HG03439 (cell line): ENCODE results near the gene USP25.

Source experiments
- ATAC-seq: cut with Tn5 transposase; IDR thresholded peaks from one replicate; pipeline ENCODE4 v1.9.1; 2021; ENCODE audit warnings: mild to moderate bottlenecking, moderate library complexity; ENCODE audit not compliant: unreplicated experiment

USP25 gene

GRCh38 chr21:15848634-15849560 lies 119.1 kb downstream of the USP25 start:
- no peak for ATAC-seq

- ATAC-seq = no peak
These were observed 120.1 kb downstream of the USP25 start for GRCh38 chr21:15849927-15850326.

GRCh38 chr21:15850645-15851044 lies 120.9 kb downstream of the USP25 start:
- no peak for ATAC-seq

- no peak for ATAC-seq
These were observed 122.4 kb downstream of the USP25 start for GRCh38 chr21:15852146-15852545.

- no peak for ATAC-seq
These were observed 123.3 kb downstream of the USP25 start for GRCh38 chr21:15853126-15853525.

- no peak for ATAC-seq
These were observed 127.0 kb downstream of the USP25 start for GRCh38 chr21:15856813-15857212.

- ATAC-seq = no peak
These were observed 128.0 kb downstream of the USP25 start for GRCh38 chr21:15857740-15858139.

- no peak for ATAC-seq
These were observed 130.8 kb downstream of the USP25 start for GRCh38 chr21:15860541-15860940.

- ATAC-seq = no peak
These were observed 139.2 kb downstream of the USP25 start for GRCh38 chr21:15868940-15869339.

GRCh38 chr21:15870819-15871218 lies 141.0 kb downstream of the USP25 start:
- no peak for ATAC-seq

- no peak for ATAC-seq
These were observed 142.5 kb downstream of the USP25 start for GRCh38 chr21:15872236-15872635.

GRCh38 chr21:15874615-15875014 lies 144.8 kb downstream of the USP25 start:
- ATAC-seq = no peak

GRCh38 chr21:15875286-15875685 lies 145.5 kb downstream of the USP25 start:
- ATAC-seq = no peak

- no peak for ATAC-seq
These were observed 164.1 kb downstream of the USP25 start for GRCh38 chr21:15893902-15894301.

GRCh38 chr21:15894596-15894995 lies 164.8 kb downstream of the USP25 start:
- ATAC-seq = no peak

- no peak for ATAC-seq
These were observed 165.6 kb downstream of the USP25 start for GRCh38 chr21:15895142-15896106.

- ATAC-seq = no peak
These were observed 166.7 kb downstream of the USP25 start for GRCh38 chr21:15896501-15896900.

- ATAC-seq = no peak
These were observed 174.6 kb downstream of the USP25 start for GRCh38 chr21:15904389-15904788.

- ATAC-seq = no peak
These were observed 178.4 kb downstream of the USP25 start for GRCh38 chr21:15908187-15908586.

GRCh38 chr21:15928196-15928595 lies 198.4 kb downstream of the USP25 start:
- no peak for ATAC-seq

GRCh38 chr21:15928686-15929425 lies 199.1 kb downstream of the USP25 start:
- ATAC-seq = no peak
